Suprapubic skin (tissue), 4 donors: ENCODE data around the gene DXO. TPM values are rescaled to one million over a fixed set of nuclear protein-coding genes. Genes with fewer than 3 reads are reported as not detected.
"Not testable (repeated sequence)": the region's sequence is repeated elsewhere in the genome, so short reads cannot be mapped to it uniquely, and the experiment has no call there.

Experiments used
- DNase-seq, 2 donors: peaks; one replicate each; pipeline ENCODE4 v3.0.0-alpha.2; 2019; ENCODE audit warnings: low spot score in 2 of 2
- H3K27ac ChIP-seq: fragments of 200-600 bp; sonication (generic); one replicate; pipeline ENCODE4 v1.5.1; 2019
- H3K27me3 ChIP-seq: fragments of 200-600 bp; sonication (generic); one replicate; pipeline ENCODE4 v1.5.1; 2019
- H3K36me3 ChIP-seq: fragments of 200-600 bp; sonication (generic); one replicate; pipeline ENCODE4 v1.5.1; 2019
- H3K4me1 ChIP-seq: fragments of 200-600 bp; sonication (generic); one replicate; pipeline ENCODE4 v1.5.1; 2019
- H3K4me3 ChIP-seq: fragments of 200-600 bp; sonication (generic); one replicate; pipeline ENCODE4 v1.5.1; 2019; ENCODE audit warnings: mild to moderate bottlenecking
- H3K9me3 ChIP-seq: fragments of 200-600 bp; sonication (generic); one replicate; pipeline ENCODE4 v1.5.1; 2019
- CTCF ChIP-seq, 2 donors: fragments of 200-600 bp in 1 of 2; fragments of 450-650 bp in 1 of 2; sonication (generic) in 1 of 2; IDR thresholded peaks; one replicate each; pipeline ENCODE4 v1.5.1; 2016 to 2019; ENCODE audit warnings: antibody characterized with exemption in 2 of 2, mild to moderate bottlenecking in 1 of 2, moderate library complexity in 1 of 2
- EP300 ChIP-seq: sonication (generic); formaldehyde crosslinking; IDR thresholded peaks from one replicate; pipeline ENCODE4 v1.6.1; 2017; ENCODE audit warnings: antibody characterized with exemption
- POLR2A ChIP-seq, 2 donors: fragments of 450-650 bp; IDR thresholded peaks; one replicate each; pipeline ENCODE4 v1.6.1; 2017; ENCODE audit warnings: antibody characterized with exemption in 2 of 2, mild to moderate bottlenecking in 2 of 2, moderate library complexity in 2 of 2
- POLR2AphosphoS5 ChIP-seq, 3 donors: sonication (generic); formaldehyde crosslinking; IDR thresholded peaks; one replicate each; pipeline ENCODE4 v1.6.1; 2017; ENCODE audit warnings: antibody characterized with exemption in 3 of 3
- WGBS: methylation state at CpG from one replicate; pipeline ENCODE4 v1.1.5; 2018; 5-methylcytosine and 5-hydroxymethylcytosine counted together
- total RNA-seq, 4 donors: library from RNA; depleted of rRNA; stranded (reverse); fragments of >200 nt; gene quantifications; one replicate each; pipeline ENCODE4 v1.1.0, GENCODE V29; 2016

The DXO gene
- total RNA-seq, 4 donors from 2014 or later: 13.1 to 25.3 (median 16.4) TPM

DNA sequence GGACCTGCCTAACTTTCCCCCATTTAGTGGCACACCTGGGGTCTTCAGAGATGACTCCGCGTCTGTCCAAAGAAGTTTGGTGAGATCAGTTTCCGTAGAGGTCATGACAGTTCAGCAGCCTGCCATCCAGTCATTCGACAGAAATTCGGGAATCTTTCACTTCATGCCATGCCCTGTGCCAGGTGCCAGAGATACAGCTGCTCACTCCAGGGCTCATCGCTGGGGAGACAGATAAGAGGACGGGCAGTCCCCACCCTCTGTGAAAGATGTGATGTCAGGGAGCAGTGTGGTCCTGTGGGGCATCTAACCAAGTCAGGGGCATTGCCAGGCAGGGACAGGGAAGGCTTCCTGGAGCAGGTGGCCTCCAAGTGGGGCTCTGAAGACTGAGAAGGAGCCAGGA, 31.4 kb upstream of the DXO start:
- H3K4me3 ChIP-seq, H3K27ac ChIP-seq, DNase-seq, H3K9me3 ChIP-seq, H3K36me3 ChIP-seq, H3K4me1 ChIP-seq, H3K27me3 ChIP-seq: not testable (repeated sequence)
- no CpG with 5 or more reads among the region's 7 CpGs for WGBS

GRCh38 chr6:32002546-32003268, 30.8 kb upstream of the DXO start:
- H3K4me3 ChIP-seq, H3K27ac ChIP-seq, H3K9me3 ChIP-seq, DNase-seq, H3K27me3 ChIP-seq, H3K36me3 ChIP-seq, H3K4me1 ChIP-seq: not testable (repeated sequence)
- WGBS: no CpG with 5 or more reads among the region's 15 CpGs

DNA sequence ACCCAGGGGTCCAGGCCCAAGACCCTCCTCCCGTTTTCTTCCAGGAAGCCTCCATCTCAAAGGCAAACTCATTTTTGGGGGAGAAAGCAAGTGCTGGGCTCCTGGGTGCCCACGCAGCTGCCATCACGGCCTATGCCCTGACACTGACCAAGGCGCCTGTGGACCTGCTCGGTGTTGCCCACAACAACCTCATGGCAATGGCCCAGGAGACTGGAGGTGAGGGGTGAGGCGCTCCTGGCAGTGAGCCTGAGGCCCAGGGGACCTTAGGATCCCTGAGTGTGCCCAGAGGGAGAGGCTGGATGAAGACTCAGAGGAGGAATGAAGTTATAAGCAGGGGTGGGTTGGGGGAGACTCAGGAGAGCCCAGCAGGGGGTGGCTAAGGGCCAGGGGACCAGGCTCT, 24.4 kb upstream of the DXO start:
- H3K36me3 ChIP-seq, H3K9me3 ChIP-seq, H3K27ac ChIP-seq, H3K27me3 ChIP-seq, H3K4me1 ChIP-seq, H3K4me3 ChIP-seq: not testable (repeated sequence)
- WGBS: 92% methylated on average over 5 of the region's 6 CpGs
- peak in 1 of 2 donors; percentile 44 for DNase-seq

- not testable (repeated sequence) for H3K9me3 ChIP-seq, DNase-seq, H3K36me3 ChIP-seq, H3K27me3 ChIP-seq, H3K27ac ChIP-seq, H3K4me1 ChIP-seq, H3K4me3 ChIP-seq
- WGBS: no CpG with 5 or more reads among the region's 14 CpGs
Measured at GRCh38 chr6:31994421-31994820, 22.5 kb upstream of the DXO start.

- H3K27me3 ChIP-seq, DNase-seq, H3K9me3 ChIP-seq, H3K36me3 ChIP-seq, H3K27ac ChIP-seq, H3K4me3 ChIP-seq, H3K4me1 ChIP-seq: not testable (repeated sequence)
- no CpG with 5 or more reads among the region's 10 CpGs for WGBS
Measured at GRCh38 chr6:31989363-31989762, 17.4 kb upstream of the DXO start.

GRCh38 chr6:31981744-31982143, 9.8 kb upstream of the DXO start, which contains the start of gene C4A:
Gene C4A (plus strand): TSS chr6:31982057. CDS start chr6:31982108, 51 bp downstream.
- H3K4me1 ChIP-seq, H3K4me3 ChIP-seq, DNase-seq, H3K27me3 ChIP-seq, H3K27ac ChIP-seq, H3K9me3 ChIP-seq: not testable (repeated sequence)
- no CpG with 5 or more reads among the region's 7 CpGs for WGBS
- H3K36me3 ChIP-seq: peaks cover 13% of the 10 kb centered on the region

DNA sequence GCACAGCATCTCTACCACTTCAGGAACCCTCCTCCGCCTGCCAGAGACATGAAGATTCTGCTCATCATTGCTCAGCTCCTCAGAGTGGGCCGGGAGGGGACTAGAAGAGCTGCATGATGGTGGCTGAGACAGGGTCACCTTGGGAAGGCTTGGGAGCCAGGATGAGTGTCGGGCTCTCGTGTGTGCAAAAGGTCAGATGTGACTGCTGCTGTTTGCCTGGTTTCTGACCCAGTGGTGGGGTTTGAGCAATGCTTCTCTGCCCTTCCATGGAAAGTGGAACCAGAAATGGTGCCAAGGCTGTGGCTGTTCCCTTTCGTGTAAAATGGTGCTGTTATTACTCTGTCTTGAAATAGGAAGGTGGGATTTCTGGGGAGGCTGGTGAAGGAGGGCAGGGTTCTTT, 9.1 kb upstream of the DXO start:
- not testable (repeated sequence) for H3K4me3 ChIP-seq, H3K4me1 ChIP-seq, H3K27ac ChIP-seq, DNase-seq, H3K9me3 ChIP-seq, H3K27me3 ChIP-seq
- WGBS: no CpG with 5 or more reads among the region's 5 CpGs
- H3K36me3 ChIP-seq: peaks cover 16% of the 10 kb centered on the region

- H3K36me3 ChIP-seq: peaks cover 16% of the 10 kb centered on the region
- H3K9me3 ChIP-seq, H3K27me3 ChIP-seq, H3K4me3 ChIP-seq, H3K4me1 ChIP-seq, H3K27ac ChIP-seq, DNase-seq: not testable (repeated sequence)
- 90% methylated on average over 4 of the region's 13 CpGs for WGBS
Measured at GRCh38 chr6:31980195-31980876, 8.4 kb upstream of the DXO start.

DNA sequence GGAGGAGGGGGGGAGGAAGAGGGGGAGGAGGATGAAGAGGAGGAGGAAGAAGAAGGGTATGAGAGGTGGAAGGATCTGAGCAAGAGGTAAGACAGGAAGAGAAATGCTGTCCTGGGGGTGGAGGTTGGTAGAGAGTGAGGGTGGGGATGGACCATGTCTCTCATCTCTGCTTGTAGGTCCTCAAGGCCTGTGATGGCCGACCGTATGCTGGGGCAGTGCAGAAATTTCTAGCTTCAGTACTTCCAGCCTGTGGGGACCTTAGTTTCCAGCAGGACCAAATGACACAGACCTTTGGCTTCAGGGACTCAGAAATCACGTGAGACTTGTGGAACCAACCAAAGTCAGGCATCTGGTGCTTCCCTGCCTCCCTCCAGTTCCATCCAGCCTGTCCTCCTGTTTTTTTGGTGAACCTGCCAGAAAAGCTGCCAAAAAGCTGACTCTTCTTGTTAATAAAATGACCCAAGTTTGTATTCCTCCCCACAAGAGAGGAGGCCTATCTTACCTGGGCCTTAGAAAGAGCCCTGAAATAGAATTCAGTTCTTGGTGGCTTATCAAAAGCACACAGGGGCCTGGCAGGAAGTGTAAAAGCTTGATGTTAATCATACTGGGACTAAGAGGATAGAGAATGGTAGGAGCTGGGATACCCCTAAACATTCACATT, 7.4 kb upstream of the DXO start:
- H3K27ac ChIP-seq: no peak overlapping the region
- H3K9me3 ChIP-seq: no peaks in the 10 kb centered on the region
- no peak overlapping the region for H3K4me3 ChIP-seq
- WGBS: 89% methylated on average over 3 of the region's 3 CpGs
- H3K27me3 ChIP-seq: no peaks in the 10 kb centered on the region
- no peak for TF ChIP-seq POLR2AphosphoS5 (IDR thresholded peaks at IDR 0.05)
- DNase-seq: no peak
- H3K4me1 ChIP-seq: no peaks in the 10 kb centered on the region
- peaks cover 16% of the 10 kb centered on the region for H3K36me3 ChIP-seq

DNA sequence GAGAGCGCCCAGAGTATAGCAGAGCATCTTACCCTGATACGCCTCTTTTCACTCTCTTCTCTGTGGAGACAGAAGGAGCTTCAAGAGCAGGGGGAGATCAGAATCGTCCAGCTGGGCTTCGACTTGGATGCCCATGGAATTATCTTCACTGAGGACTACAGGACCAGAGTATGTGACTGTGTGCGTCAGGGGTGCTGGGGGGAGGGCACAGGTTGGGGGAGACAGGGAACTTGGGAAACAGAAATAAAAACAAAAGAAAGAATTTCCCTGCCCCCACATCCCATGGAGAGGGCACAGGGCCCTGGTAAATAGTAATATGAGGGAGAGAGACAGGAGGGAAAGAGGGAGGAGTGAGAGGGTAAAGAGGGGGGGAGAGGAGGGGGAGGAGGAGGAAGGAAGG, 6.9 kb upstream of the DXO start:
- Histone ChIP-seq H3K27ac (no peak overlapping the region), H3K36me3 (peaks cover 16% of the 10 kb centered on the region), H3K27me3 (no peaks in the 10 kb centered on the region), H3K9me3 (no peaks in the 10 kb centered on the region), H3K4me3 (no peak overlapping the region), H3K4me1 (peaks cover 1% of the 10 kb centered on the region)
- WGBS: 90% methylated on average over 5 of the region's 5 CpGs
- no peak for DNase-seq
- TF ChIP-seq EP300 (no peak), POLR2A (IDR thresholded peaks at IDR 0.05) (no peak), POLR2AphosphoS5 (IDR thresholded peaks at IDR 0.05) (no peak), CTCF (IDR thresholded peaks at IDR 0.05) (no peak)
